GM19468 (cell line): ENCODE measurements around the gene ATP6V0E2.
"Not testable (repeated sequence)": the region's sequence is repeated elsewhere in the genome, so short reads cannot be mapped to it uniquely, and the experiment has no call there.

Experiments used
- ATAC-seq: cut with Tn5 transposase; IDR thresholded peaks from one replicate; pipeline ENCODE4 v1.9.1; 2021; ENCODE audit warnings: mild to moderate bottlenecking, moderate library complexity, moderate number of reproducible peaks; ENCODE audit not compliant: unreplicated experiment; ENCODE audit errors: extremely low read depth

Gene ATP6V0E2

DNA sequence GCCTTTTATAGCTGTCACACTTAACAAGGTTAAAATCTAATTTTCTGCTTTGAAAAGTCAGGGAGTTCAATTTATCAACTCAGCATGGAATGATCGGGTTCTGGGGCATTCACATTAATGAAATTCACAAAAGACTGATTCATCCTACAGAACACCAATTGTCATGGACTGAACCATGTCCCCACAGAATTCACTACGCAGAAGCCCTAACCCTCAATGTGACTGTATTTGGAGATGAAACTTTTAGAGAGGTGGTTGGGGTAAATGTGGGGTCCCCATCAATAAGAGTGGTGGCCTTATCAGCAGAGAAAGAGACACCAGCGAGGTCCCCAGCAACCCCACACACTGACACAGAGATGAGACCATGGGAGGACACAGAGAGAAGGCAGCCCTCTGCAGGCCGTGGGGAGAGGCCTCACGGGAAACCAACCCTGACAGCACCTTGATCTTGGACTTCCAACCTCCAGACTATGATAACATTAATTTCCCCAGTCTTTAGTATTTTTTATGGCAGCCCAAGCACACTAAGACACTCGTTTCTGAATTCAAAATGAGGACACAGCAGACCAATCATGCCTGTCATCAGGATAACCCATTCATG, 34.1 kb downstream of the ATP6V0E2 start:
- ATAC-seq = not testable (repeated sequence)

DNA sequence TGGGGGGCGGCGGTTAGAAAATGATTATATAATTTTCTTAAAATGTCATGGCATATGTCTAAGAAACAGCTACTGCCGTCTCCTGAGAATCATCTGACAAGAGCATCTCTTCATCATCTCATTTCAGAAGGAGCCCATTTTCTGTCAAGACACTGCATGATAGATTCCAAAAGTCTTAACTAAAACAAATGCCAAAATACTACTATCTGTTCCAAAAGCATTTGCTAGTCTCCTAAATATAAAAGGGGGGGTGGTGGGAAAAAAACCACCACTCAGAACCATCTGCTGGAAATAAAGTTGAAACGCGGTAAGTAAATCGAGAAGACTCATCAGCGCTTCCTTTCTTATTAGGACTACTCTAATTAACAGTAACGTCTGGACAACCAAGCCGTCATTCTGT, 36.5 kb downstream of the ATP6V0E2 start:
- ATAC-seq = not testable (repeated sequence)

DNA sequence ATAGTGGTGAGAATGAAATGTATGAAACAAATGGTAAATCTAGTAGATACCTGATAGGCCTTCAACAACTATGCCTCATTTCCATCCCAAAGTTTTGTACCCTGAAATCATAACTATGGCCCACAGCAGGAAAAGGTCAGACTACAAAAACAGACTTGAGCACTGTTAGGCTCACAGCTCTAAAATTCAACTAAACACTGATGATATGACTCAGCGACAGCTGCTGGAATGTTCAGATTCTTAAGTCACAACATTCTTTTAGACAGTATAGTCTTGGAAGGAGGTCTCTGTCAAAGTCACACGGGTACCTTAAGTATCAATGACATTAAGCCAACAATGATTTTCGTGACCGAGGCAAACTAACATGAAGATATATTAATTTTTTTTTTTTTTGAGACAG, 38.4 kb downstream of the ATP6V0E2 start:
- not testable (repeated sequence) for ATAC-seq

DNA sequence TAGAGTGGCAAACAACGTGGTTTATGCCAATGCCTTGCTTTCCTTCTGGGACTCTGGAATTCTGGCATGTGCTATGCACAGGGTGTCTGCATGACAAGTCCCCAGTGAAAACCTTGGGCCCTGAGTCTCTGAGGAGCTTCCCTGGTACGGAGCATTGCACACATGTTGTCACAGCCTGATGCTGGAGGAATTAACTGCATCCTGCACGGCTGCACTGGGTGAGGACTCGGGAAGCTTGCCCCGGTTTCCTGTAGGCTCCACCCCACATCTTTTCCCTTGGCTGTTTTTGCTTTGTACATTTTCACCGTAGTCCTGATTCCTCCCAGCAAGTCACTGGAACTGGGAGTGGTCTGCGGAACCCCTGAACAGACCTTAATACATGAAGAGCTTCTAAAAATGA, 52.6 kb downstream of the ATP6V0E2 start:
- not testable (repeated sequence) for ATAC-seq
